Endothelial cell (in vitro differentiated cells): Measurements from ENCODE around the gene FANCE. TPM values are rescaled to one million over a fixed set of nuclear protein-coding genes. Genes with fewer than 3 reads are reported as not detected.
A peak's percentile ranks its signal among the peaks of the same experiment; 100 is the strongest.

ENCODE experiments used
- DNase-seq: peaks from one replicate; pipeline ENCODE4 v3.0.0; 2021; ENCODE audit warnings: low spot score
- H3K27ac Mint-ChIP-seq: one replicate; pipeline ENCODE4 v1.8.0; 2021; ENCODE audit warnings: mixed read lengths, inconsistent platforms; ENCODE audit not compliant: unreplicated experiment
- H3K27me3 Mint-ChIP-seq: one replicate; pipeline ENCODE4 v1.8.0; 2021; ENCODE audit warnings: mild to moderate bottlenecking, moderate library complexity, mixed read lengths, inconsistent platforms; ENCODE audit not compliant: unreplicated experiment
- H3K36me3 Mint-ChIP-seq: one replicate; pipeline ENCODE4 v1.8.0; 2021; ENCODE audit warnings: mild to moderate bottlenecking, low read depth, mixed read lengths, inconsistent platforms; ENCODE audit not compliant: unreplicated experiment
- H3K4me1 Mint-ChIP-seq: one replicate; pipeline ENCODE4 v1.8.0; 2021; ENCODE audit warnings: mild to moderate bottlenecking, mixed read lengths, inconsistent platforms; ENCODE audit not compliant: unreplicated experiment
- H3K4me3 Mint-ChIP-seq: one replicate; pipeline ENCODE4 v1.8.0; 2021; ENCODE audit warnings: mild to moderate bottlenecking, mixed read lengths, inconsistent platforms; ENCODE audit not compliant: unreplicated experiment
- H3K9me3 Mint-ChIP-seq: one replicate; pipeline ENCODE4 v1.8.0; 2021; ENCODE audit warnings: mixed read lengths, inconsistent platforms; ENCODE audit not compliant: unreplicated experiment
- CTCF ChIP-seq: fragments of 200-600 bp; sonication (generic); IDR thresholded peaks from one replicate; pipeline ENCODE4 v1.5.0; 2021; ENCODE audit warnings: antibody characterized with exemption; ENCODE audit not compliant: unreplicated experiment
- total RNA-seq: library from RNA; stranded (reverse); fragmentation: NEBNext Ultra II Directional; extraction: Animal tissue kit (Norgen Biotek cat#: 25700); gene quantifications from one replicate; pipeline ENCODE4 v1.2.1, GENCODE V29; 2021; ENCODE audit not compliant: unreplicated experiment

The FANCE gene
- total RNA-seq, 1 donor from 2014 or later: 21.8 TPM

- Mint-ChIP-seq H3K27ac (peak overlapping the region; percentile 32), H3K9me3 (no peaks in the 10 kb centered on the region), H3K4me1 (peaks cover 23% of the 10 kb centered on the region), H3K36me3 (peaks cover 3% of the 10 kb centered on the region), H3K27me3 (peaks cover 11% of the 10 kb centered on the region), H3K4me3 (peak overlapping the region; percentile 78)
- TF ChIP-seq CTCF: no peak
- no peak for DNase-seq
These were observed 34.1 kb downstream of the FANCE start for GRCh38 chr6:35486005-35486925.

- no peaks in the 10 kb centered on the region for H3K9me3 Mint-ChIP-seq
- no peak for TF ChIP-seq CTCF
- peak overlapping the region; percentile 14 for H3K27ac Mint-ChIP-seq
- H3K4me1 Mint-ChIP-seq: peaks cover 26% of the 10 kb centered on the region
- H3K27me3 Mint-ChIP-seq: peaks cover 14% of the 10 kb centered on the region
- peaks cover 3% of the 10 kb centered on the region for H3K36me3 Mint-ChIP-seq
- DNase-seq: no peak
- no peak overlapping the region for H3K4me3 Mint-ChIP-seq
These were observed 35.7 kb downstream of the FANCE start for GRCh38 chr6:35487658-35488516.

GRCh38 chr6:35488517-35488862 is 36.4 kb downstream of the FANCE start:
- Mint-ChIP-seq H3K27me3 (peaks cover 18% of the 10 kb centered on the region), H3K4me3 (no peak overlapping the region), H3K36me3 (peaks cover 8% of the 10 kb centered on the region), H3K4me1 (peaks cover 32% of the 10 kb centered on the region), H3K27ac (no peak overlapping the region), H3K9me3 (no peaks in the 10 kb centered on the region)
- DNase-seq: no peak
- no peak for TF ChIP-seq CTCF

- no peak for TF ChIP-seq CTCF
- Mint-ChIP-seq H3K27ac (no peak overlapping the region), H3K4me1 (peaks cover 38% of the 10 kb centered on the region), H3K9me3 (no peaks in the 10 kb centered on the region), H3K27me3 (peaks cover 21% of the 10 kb centered on the region), H3K4me3 (no peak overlapping the region), H3K36me3 (peaks cover 9% of the 10 kb centered on the region)
- DNase-seq: no peak
These were observed 36.9 kb downstream of the FANCE start for GRCh38 chr6:35489066-35489465.
